H1 (cell line): Measurements from ENCODE around the gene KRTAP29-1. TPM values are rescaled to one million over a fixed set of nuclear protein-coding genes. Genes with fewer than 3 reads are reported as not detected.
"Not testable (repeated sequence)": the region's sequence is repeated elsewhere in the genome, so short reads cannot be mapped to it uniquely, and the experiment has no call there.

Experiments used
- CTCF ChIA-PET: fragments of 300-600 bp; sonication (Branson Sonifier 250); formaldehyde crosslinking; loops from one replicate; lab custom pipeline; 2021; ENCODE audit not compliant: partially characterized antibody; lab: Charles Lee
- POLR2A ChIA-PET: fragments of 300-600 bp; sonication (Branson Sonifier 250); formaldehyde crosslinking; loops from one replicate; lab custom pipeline; 2021; ENCODE audit warnings: inconsistent platforms; ENCODE audit not compliant: partially characterized antibody; lab: Charles Lee
- DNase-seq, 2 experiments: peaks; one replicate each; pipeline versions ENCODE4 v3.0.0 to v3.0.0-alpha.2; 2010 to 2022; ENCODE audit warnings: low spot score in 2 of 2, low read depth in 1 of 2, mixed read lengths in 1 of 2
- FAIRE-seq: peaks from 2 replicates; lab custom pipeline; 2011; peaks lifted over from hg19 to GRCh38; lab: Jason Lieb, UNC
- H2AFZ ChIP-seq: 2 replicates; pipeline ENCODE4 v1.8.1; 2012; ENCODE audit warnings: low read length, inconsistent platforms
- H2AK5ac ChIP-seq: 2 replicates; pipeline ENCODE4 v1.6.1; 2013; ENCODE audit warnings: low read depth, low read length
- H2BK120ac ChIP-seq: replicated peaks from 2 replicates; pipeline ENCODE3; 2013; ENCODE audit warnings: low read depth, low read length, inconsistent platforms
- H2BK12ac ChIP-seq: 2 replicates; pipeline ENCODE4 v1.6.1; 2013; ENCODE audit warnings: low read depth, low read length
- H2BK15ac ChIP-seq: 2 replicates; pipeline ENCODE4 v1.6.1; 2013; ENCODE audit warnings: low read length
- H2BK20ac ChIP-seq: 2 replicates; pipeline ENCODE4 v1.6.1; 2013; ENCODE audit warnings: low read length
- H2BK5ac ChIP-seq: 2 replicates; pipeline ENCODE4 v1.6.1; 2013; ENCODE audit warnings: low read depth, low read length
- H3K14ac ChIP-seq: 2 replicates; pipeline ENCODE4 v1.6.1; 2013; ENCODE audit warnings: inconsistent platforms; ENCODE audit not compliant: insufficient read length
- H3K18ac ChIP-seq: 2 replicates; pipeline ENCODE4 v1.6.1; 2013; ENCODE audit warnings: low read length; ENCODE audit errors: extremely low read depth
- H3K23ac ChIP-seq: 2 replicates; pipeline ENCODE4 v1.6.1; 2013; ENCODE audit warnings: inconsistent platforms; ENCODE audit not compliant: insufficient read length
- H3K23me2 ChIP-seq: 2 replicates; pipeline ENCODE4 v1.6.1; 2013; ENCODE audit warnings: low read depth, low read length
- H3K27ac ChIP-seq: 2 replicates; pipeline ENCODE4 v1.6.1; 2011; ENCODE audit warnings: low read depth, low read length, inconsistent platforms
- H3K27me3 ChIP-seq, 4 experiments: replicated peaks in 1 of 4; 1 replicate in 1 of 4; 2 replicates in 3 of 4; pipeline versions ENCODE4 v1.6.1 to v1.8.1; 2011 to 2013; ENCODE audit warnings: low read length in 3 of 4, mild to moderate bottlenecking in 3 of 4, inconsistent platforms in 2 of 4, mixed read lengths in 2 of 4, moderate library complexity in 1 of 4; ENCODE audit not compliant: control insufficient read depth in 3 of 4, insufficient read depth in 3 of 4; ENCODE audit errors: extremely low read depth in 1 of 4
- H3K36me3 ChIP-seq, 4 experiments: 2 replicates each; pipeline versions ENCODE4 v1.6.1 to v1.8.1; 2011 to 2013; ENCODE audit warnings: mild to moderate bottlenecking in 4 of 4, low read length in 3 of 4, moderate library complexity in 2 of 4, control low read depth in 1 of 4, inconsistent platforms in 1 of 4; ENCODE audit not compliant: insufficient read depth in 4 of 4, control insufficient read depth in 2 of 4
- H3K4ac ChIP-seq: replicated peaks from 2 replicates; pipeline ENCODE3; 2013; ENCODE audit warnings: low read length, low read depth, mixed read lengths, inconsistent platforms; ENCODE audit not compliant: insufficient read length
- H3K4me1 ChIP-seq, 4 experiments: replicated peaks in 1 of 4; 1 replicate in 1 of 4; 2 replicates in 3 of 4; pipeline versions ENCODE4 v1.6.1 to v1.8.1; 2011 to 2013; ENCODE audit warnings: low read length in 3 of 4, inconsistent platforms in 2 of 4, mixed read lengths in 1 of 4; ENCODE audit not compliant: insufficient read depth in 4 of 4, control insufficient read depth in 3 of 4
- H3K4me2 ChIP-seq, 2 experiments: 2 replicates each; pipeline versions ENCODE4 v1.6.1 to v1.8.1; 2011 to 2013; ENCODE audit warnings: low read depth in 2 of 2, low read length in 2 of 2, control low read depth in 1 of 2, inconsistent platforms in 1 of 2, mild to moderate bottlenecking in 1 of 2; ENCODE audit not compliant: insufficient read depth in 1 of 2
- H3K4me3 ChIP-seq, 4 experiments: fragments of 200-600, 300-600 bp in 1 of 4; sonication (generic), shearing (Covaris generic), sonication (Bioruptor Twin) in 1 of 4; 2 replicates each; pipeline versions ENCODE4 v1.5.1 to v1.8.1; 2011 to 2016; ENCODE audit warnings: low read length in 4 of 4, low read depth in 3 of 4, control low read depth in 2 of 4, inconsistent platforms in 2 of 4, mild to moderate bottlenecking in 2 of 4, mixed read lengths in 1 of 4, moderate library complexity in 1 of 4; ENCODE audit not compliant: insufficient read depth in 2 of 4; ENCODE audit errors: extremely low read depth in 1 of 4
- H3K56ac ChIP-seq: replicated peaks from 2 replicates; pipeline ENCODE3; 2013; ENCODE audit warnings: low read depth, mild to moderate bottlenecking, mixed read lengths, low read length, inconsistent platforms; ENCODE audit not compliant: insufficient read length
- H3K79me1 ChIP-seq: 2 replicates; pipeline ENCODE4 v1.6.1; 2013; ENCODE audit warnings: low read depth, low read length, control low read depth
- H3K79me2 ChIP-seq, 2 experiments: 2 replicates each; pipeline versions ENCODE4 v1.6.1 to v1.8.1; 2012 to 2013; ENCODE audit warnings: low read length in 2 of 2, mild to moderate bottlenecking in 2 of 2, inconsistent platforms in 1 of 2; ENCODE audit not compliant: insufficient read depth in 2 of 2, control insufficient read depth in 1 of 2
- H3K9ac ChIP-seq, 4 experiments: replicated peaks in 1 of 4; 1 replicate in 1 of 4; 2 replicates in 3 of 4; pipeline versions ENCODE4 v1.6.1 to v1.8.1; 2011 to 2013; ENCODE audit warnings: low read depth in 3 of 4, low read length in 3 of 4, control low read depth in 2 of 4, mild to moderate bottlenecking in 2 of 4, moderate library complexity in 2 of 4, inconsistent platforms in 1 of 4; ENCODE audit errors: extremely low read depth in 1 of 4
- H3K9me3 ChIP-seq, 2 experiments: 2 replicates each; pipeline versions ENCODE4 v1.6.1 to v1.8.1; 2012 to 2013; ENCODE audit warnings: mild to moderate bottlenecking in 2 of 2, moderate library complexity in 2 of 2, control low read depth in 1 of 2, inconsistent platforms in 1 of 2, low read depth in 1 of 2, low read length in 1 of 2, mixed read lengths in 1 of 2; ENCODE audit not compliant: insufficient read depth in 2 of 2
- H4K20me1 ChIP-seq, 2 experiments: replicated peaks in 1 of 2; 2 replicates each; pipeline versions ENCODE3 to v1.8.1; 2011 to 2013; ENCODE audit warnings: inconsistent platforms in 2 of 2, low read length in 2 of 2, mild to moderate bottlenecking in 1 of 2; ENCODE audit not compliant: insufficient read depth in 2 of 2, control insufficient read depth in 1 of 2
- H4K5ac ChIP-seq: 2 replicates; pipeline ENCODE4 v1.6.1; 2013; ENCODE audit warnings: low read length, low read depth, mixed read lengths, inconsistent platforms; ENCODE audit not compliant: insufficient read length
- H4K8ac ChIP-seq: 2 replicates; pipeline ENCODE4 v1.8.0; 2013; ENCODE audit warnings: mild to moderate bottlenecking, moderate library complexity, low read length, inconsistent platforms; ENCODE audit not compliant: insufficient read depth; ENCODE audit errors: extremely low read depth
- H4K91ac ChIP-seq: replicated peaks from 2 replicates; pipeline ENCODE3; 2013; ENCODE audit warnings: low read length, mixed read lengths, inconsistent platforms; ENCODE audit not compliant: insufficient read length
- WGBS, 2 experiments: shearing (Covaris generic) in 1 of 2; methylation state at CpG; one replicate each; pipeline versions ENCODE4 v1.1.6 to v1.1.7; 2013 to 2015; ENCODE audit warnings: low lambda C conversion rate in 2 of 2, mixed read lengths in 2 of 2, inconsistent platforms in 1 of 2, low coverage in 1 of 2, missing lambda C conversion rate in 1 of 2; ENCODE audit not compliant: insufficient replicate concordance in 2 of 2, insufficient coverage in 1 of 2, insufficient read length in 1 of 2; ENCODE audit errors: extremely low coverage in 1 of 2, missing lambda C conversion rate in 1 of 2; 5-methylcytosine and 5-hydroxymethylcytosine counted together
- polyA plus RNA-seq, 7 experiments: library from polyadenylated mRNA; depleted of rRNA in 3 of 7; stranded (reverse) in 5 of 7; unstranded in 2 of 7; fragments of >200 nt in 5 of 7; fragments of 200-250 nt in 2 of 7; gene quantifications; 1 replicate in 5 of 7; 2 replicates in 1 of 7; 4 replicates in 1 of 7; pipeline versions ENCODE4 v1.2.1 to v1.2.3, GENCODE V29; 2011 to 2013; ENCODE audit warnings: missing spikeins in 2 of 7, mixed read lengths in 2 of 7
- total RNA-seq: library from RNA; stranded (reverse); fragmentation: NEBNext Ultra II Directional; extraction: Animal tissue kit (Norgen Biotek cat#: 25700); gene quantifications from 2 replicates; pipeline ENCODE4 v1.2.1, GENCODE V29; 2021
- TF ChIP-seq, protein P1 (sequence below), 3 experiments: IDR thresholded peaks; 1 replicate in 2 of 3; 2 replicates in 1 of 3; pipeline versions ENCODE4 v1.5.1 to v1.6.1; 2011; ENCODE audit warnings: low read length in 3 of 3, mild to moderate bottlenecking in 3 of 3, inconsistent platforms in 2 of 3, low read depth in 1 of 3, moderate library complexity in 1 of 3; ENCODE audit not compliant: insufficient read depth in 1 of 3; ENCODE audit errors: control extremely low read depth in 1 of 3

Gene KRTAP29-1
- total and polyA plus RNA-seq, 2 of the 8 experiments (the other 6 are each of a cell fraction or from before 2014, with no cell fraction given) = not detected

DNA sequence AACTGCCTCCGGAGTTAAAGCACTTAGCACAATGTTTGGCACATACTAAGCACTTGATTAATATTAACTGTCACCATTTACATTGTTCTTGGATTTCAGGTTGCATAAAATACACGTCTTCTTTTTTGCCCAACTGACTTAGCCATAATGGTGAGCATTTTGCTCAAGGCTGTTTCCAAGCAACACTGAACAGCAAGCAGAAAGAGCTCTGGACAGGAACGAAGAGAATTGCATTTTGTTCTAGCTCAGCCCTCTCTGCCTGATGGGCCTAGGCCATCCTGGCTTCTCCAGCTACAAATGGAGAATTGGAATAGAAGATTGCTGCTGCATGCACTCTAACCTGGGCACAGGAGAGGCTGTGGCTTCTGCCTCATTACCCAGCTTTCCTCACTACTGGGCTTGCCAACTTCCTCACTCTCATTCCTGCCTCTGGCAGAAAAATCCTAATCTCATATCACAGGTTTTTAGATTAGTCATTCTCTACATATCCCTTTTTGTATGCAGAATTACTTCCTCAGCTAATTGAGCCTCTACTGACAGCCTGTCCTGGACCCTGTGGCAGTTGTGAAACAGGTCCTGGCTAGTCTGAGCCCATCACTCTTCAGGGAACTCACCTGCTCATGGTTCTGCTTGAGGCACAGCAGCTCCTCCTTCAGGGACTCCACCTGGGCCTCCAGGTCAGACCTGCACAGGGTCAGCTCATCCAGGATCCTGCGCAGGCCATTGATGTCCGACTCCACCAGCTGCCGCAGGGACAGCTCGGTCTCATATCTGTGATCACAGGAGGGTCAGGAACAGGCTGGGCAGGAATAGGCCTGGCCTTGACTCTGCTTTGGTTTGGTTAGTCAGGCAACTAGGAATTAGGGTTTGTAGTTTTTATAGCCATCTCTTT is 45.5 kb upstream of the KRTAP29-1 start (continued):
- TF ChIP-seq, protein P1, sequence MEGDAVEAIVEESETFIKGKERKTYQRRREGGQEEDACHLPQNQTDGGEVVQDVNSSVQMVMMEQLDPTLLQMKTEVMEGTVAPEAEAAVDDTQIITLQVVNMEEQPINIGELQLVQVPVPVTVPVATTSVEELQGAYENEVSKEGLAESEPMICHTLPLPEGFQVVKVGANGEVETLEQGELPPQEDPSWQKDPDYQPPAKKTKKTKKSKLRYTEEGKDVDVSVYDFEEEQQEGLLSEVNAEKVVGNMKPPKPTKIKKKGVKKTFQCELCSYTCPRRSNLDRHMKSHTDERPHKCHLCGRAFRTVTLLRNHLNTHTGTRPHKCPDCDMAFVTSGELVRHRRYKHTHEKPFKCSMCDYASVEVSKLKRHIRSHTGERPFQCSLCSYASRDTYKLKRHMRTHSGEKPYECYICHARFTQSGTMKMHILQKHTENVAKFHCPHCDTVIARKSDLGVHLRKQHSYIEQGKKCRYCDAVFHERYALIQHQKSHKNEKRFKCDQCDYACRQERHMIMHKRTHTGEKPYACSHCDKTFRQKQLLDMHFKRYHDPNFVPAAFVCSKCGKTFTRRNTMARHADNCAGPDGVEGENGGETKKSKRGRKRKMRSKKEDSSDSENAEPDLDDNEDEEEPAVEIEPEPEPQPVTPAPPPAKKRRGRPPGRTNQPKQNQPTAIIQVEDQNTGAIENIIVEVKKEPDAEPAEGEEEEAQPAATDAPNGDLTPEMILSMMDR (IDR thresholded peaks at IDR 0.05; ENCODE audit: control extremely low read depth in 1 of 3, insufficient read depth in 1 of 3, low read depth in 1 of 3, low read length in 3 of 3) = no peak

DNA sequence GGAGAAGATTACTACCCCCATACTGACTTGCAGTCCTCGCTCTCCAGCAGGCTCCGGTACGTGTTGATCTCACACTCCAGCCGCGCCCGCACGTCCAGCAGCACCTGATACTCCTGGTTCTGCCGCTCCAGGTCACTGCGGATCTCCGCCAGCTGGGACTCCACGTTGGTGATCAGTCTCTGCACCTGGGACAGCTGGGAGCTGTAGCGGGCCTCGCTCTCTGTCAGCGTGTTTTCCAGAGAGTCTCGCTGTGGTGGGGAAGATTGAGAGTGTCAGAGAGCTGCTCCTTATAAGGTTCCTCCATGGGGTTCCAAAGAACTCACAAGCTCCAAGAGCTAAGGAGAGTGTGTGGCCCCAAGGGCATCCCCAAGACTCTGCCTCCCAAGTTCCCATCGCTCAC is 43.8 kb upstream of the KRTAP29-1 start:
- H2BK12ac ChIP-seq, H2BK5ac ChIP-seq, H3K4me2 ChIP-seq, FAIRE-seq, H2BK15ac ChIP-seq, H3K79me2 ChIP-seq, H4K8ac ChIP-seq, H2AK5ac ChIP-seq, H3K27me3 ChIP-seq, POLR2A ChIA-PET, H3K4ac ChIP-seq, H3K4me3 ChIP-seq, H3K9me3 ChIP-seq, DNase-seq, H4K20me1 ChIP-seq, H3K36me3 ChIP-seq, H2BK120ac ChIP-seq, H3K9ac ChIP-seq, H3K18ac ChIP-seq, H4K91ac ChIP-seq, H4K5ac ChIP-seq, H2AFZ ChIP-seq, H2BK20ac ChIP-seq, H3K79me1 ChIP-seq, H3K27ac ChIP-seq, H3K4me1 ChIP-seq, H3K14ac ChIP-seq, H3K23ac ChIP-seq, H3K56ac ChIP-seq, H3K23me2 ChIP-seq: not testable (repeated sequence)
- WGBS, 2 experiments = 92% methylated on average over 10 of the region's 16 CpGs; no CpG with 5 or more reads in 1 of the 2 experiments
- CTCF ChIA-PET = interaction anchor here (4.5 kb wide), 1 partner anchor 17 kb away, joined by 27 read pairs; no protein-coding TSS in a partner anchor
